ENCODE results near the gene GDF11.

Gene GDF11

GRCh38 chr12:55715169-55715764, 27.7 kb upstream of the GDF11 start:
- Histone ChIP-seq H3K4me2 (ENCODE audit: low read depth, low read length, poor library complexity, severe bottlenecking) (peak overlapping the region; percentile 74), H3F3A (ENCODE audit: insufficient read depth) (no peaks in the 10 kb centered on the region), H3K36me3 (ENCODE audit: low read length) (no peaks in the 10 kb centered on the region), H3K9me3 (ENCODE audit: insufficient read depth, low read length) (no peaks in the 10 kb centered on the region), H3K79me2 (ENCODE audit: insufficient read depth, low read length) (no peaks in the 10 kb centered on the region), H3K9ac (ENCODE audit: low read length) (peak overlapping the region; percentile 73), H3K4me3 (ENCODE audit: insufficient read depth, low read length, poor library complexity, severe bottlenecking) (peak overlapping the region; percentile 86), H3K9me2 (replicated peaks; ENCODE audit: insufficient read depth, low read length) (no peaks in the 10 kb centered on the region), H2AFZ (ENCODE audit: low read depth, low read length, severe bottlenecking) (peak overlapping the region; percentile 88), H4K20me1 (ENCODE audit: low read depth, low read length) (no peaks in the 10 kb centered on the region), H3K27me3 (ENCODE audit: low read length) (no peaks in the 10 kb centered on the region), H3K27ac (ENCODE audit: low read depth, low read length) (peak overlapping the region; percentile 85)
- TF ChIP-seq, protein P1, sequence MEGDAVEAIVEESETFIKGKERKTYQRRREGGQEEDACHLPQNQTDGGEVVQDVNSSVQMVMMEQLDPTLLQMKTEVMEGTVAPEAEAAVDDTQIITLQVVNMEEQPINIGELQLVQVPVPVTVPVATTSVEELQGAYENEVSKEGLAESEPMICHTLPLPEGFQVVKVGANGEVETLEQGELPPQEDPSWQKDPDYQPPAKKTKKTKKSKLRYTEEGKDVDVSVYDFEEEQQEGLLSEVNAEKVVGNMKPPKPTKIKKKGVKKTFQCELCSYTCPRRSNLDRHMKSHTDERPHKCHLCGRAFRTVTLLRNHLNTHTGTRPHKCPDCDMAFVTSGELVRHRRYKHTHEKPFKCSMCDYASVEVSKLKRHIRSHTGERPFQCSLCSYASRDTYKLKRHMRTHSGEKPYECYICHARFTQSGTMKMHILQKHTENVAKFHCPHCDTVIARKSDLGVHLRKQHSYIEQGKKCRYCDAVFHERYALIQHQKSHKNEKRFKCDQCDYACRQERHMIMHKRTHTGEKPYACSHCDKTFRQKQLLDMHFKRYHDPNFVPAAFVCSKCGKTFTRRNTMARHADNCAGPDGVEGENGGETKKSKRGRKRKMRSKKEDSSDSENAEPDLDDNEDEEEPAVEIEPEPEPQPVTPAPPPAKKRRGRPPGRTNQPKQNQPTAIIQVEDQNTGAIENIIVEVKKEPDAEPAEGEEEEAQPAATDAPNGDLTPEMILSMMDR (IDR thresholded peaks at IDR 0.05; ENCODE audit: insufficient read depth, low read length, poor library complexity, severe bottlenecking) = no peak
- no peak for TF ChIP-seq EZH2phosphoT487 (conservative IDR thresholded peaks at IDR 0.05; ENCODE audit: low read length)

DNA sequence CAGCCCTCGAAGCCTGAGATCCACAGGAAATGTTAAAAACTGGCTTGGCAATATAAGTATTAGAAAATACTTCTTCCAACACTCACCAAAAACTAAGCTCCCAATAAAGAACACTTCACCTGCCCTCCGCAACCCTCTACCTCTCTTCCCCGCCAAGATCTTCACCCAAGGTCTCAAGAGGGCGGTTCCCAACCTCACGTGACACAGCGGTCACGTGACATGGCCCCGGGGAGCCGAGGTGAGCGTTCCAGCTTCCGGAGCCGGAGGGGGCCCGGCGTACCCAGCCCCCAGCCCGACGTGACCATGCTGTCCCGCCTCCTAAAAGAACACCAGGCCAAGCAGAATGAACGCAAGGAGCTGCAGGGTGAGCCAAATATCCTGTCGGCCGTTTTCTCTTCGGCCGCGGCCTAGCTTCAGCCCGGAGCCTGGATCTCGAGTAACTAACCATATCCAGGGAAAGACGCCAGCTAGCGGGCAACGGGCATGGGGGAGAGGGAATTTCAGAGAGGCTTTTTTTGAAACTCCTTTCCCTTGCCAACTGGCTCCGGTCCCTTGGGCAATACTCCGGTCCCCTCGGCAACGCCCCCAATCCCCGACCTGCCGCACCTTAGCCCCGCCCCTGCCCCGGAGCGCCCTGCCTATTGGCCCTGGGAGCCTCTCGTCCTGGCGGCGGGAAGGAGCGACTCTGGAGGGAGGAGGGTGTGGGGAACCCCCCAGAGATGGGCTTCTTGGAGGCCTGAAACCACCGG, 26.9 kb upstream of the GDF11 start, which contains the start of gene BLOC1S1:
TSS of gene BLOC1S1 (plus strand) at position 214 of the 749 bp plus-strand sequence. CDS start at position 220, 6 bp downstream.
- peak within 1 kb of the TSS; percentile 86 for H3K4me3 ChIP-seq (ENCODE audit: insufficient read depth, low read length, poor library complexity, severe bottlenecking)
- no peaks in the 10 kb centered on the region for H3K9me2 ChIP-seq (replicated peaks; ENCODE audit: insufficient read depth, low read length)
- peak within 1 kb of the TSS; percentile 74 for H3K4me2 ChIP-seq (ENCODE audit: low read depth, low read length, poor library complexity, severe bottlenecking)
- H3F3A ChIP-seq (ENCODE audit: insufficient read depth) = no peaks in the 10 kb centered on the region
- no peaks in the 10 kb centered on the region for H3K9me3 ChIP-seq (ENCODE audit: insufficient read depth, low read length)
- H3K9ac ChIP-seq (ENCODE audit: low read length) = peak within 1 kb of the TSS; percentile 73
- H3K79me2 ChIP-seq (ENCODE audit: insufficient read depth, low read length) = no peaks in the 10 kb centered on the region
- TF ChIP-seq EZH2phosphoT487 (conservative IDR thresholded peaks at IDR 0.05; ENCODE audit: low read length) = no peak
- TF ChIP-seq, protein P1 (IDR thresholded peaks at IDR 0.05; ENCODE audit: insufficient read depth, low read length, poor library complexity, severe bottlenecking) = no peak
- no peaks in the 10 kb centered on the region for H3K27me3 ChIP-seq (ENCODE audit: low read length)
- peak within 1 kb of the TSS; percentile 85 for H3K27ac ChIP-seq (ENCODE audit: low read depth, low read length)
- peak within 1 kb of the TSS; percentile 88 for H2AFZ ChIP-seq (ENCODE audit: low read depth, low read length, severe bottlenecking)
- no peaks in the 10 kb centered on the region for H3K36me3 ChIP-seq (ENCODE audit: low read length)
- no peaks in the 10 kb centered on the region for H4K20me1 ChIP-seq (ENCODE audit: low read depth, low read length)

DNA sequence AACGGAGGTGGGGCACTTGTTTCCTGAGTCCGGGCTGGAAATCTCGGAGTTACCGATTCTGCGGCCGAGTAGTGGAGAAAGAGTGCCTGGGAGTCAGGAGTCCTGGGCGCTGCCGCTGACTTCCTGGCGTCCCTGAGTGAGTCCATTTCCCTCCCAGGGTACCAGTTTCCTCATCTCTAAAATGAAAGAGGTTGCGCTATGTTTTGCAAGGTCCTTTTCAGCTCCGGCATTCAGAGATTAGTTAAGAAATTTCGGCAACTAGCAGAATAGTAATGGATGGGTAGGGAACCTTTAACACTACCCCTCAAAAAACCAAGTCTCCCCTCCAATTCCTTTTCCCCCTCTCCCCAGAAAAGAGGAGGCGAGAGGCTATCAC, 26.4 kb upstream of the GDF11 start:
- Histone ChIP-seq H3K36me3 (ENCODE audit: low read length) (no peaks in the 10 kb centered on the region), H4K20me1 (ENCODE audit: low read depth, low read length) (no peaks in the 10 kb centered on the region), H3K9me3 (ENCODE audit: insufficient read depth, low read length) (no peaks in the 10 kb centered on the region), H3K4me2 (ENCODE audit: low read depth, low read length, poor library complexity, severe bottlenecking) (peak overlapping the region; percentile 74), H2AFZ (ENCODE audit: low read depth, low read length, severe bottlenecking) (peak overlapping the region; percentile 88), H3K27ac (ENCODE audit: low read depth, low read length) (peak overlapping the region; percentile 85), H3K9me2 (replicated peaks; ENCODE audit: insufficient read depth, low read length) (no peaks in the 10 kb centered on the region), H3K4me3 (ENCODE audit: insufficient read depth, low read length, poor library complexity, severe bottlenecking) (peak overlapping the region; percentile 86), H3K79me2 (ENCODE audit: insufficient read depth, low read length) (no peaks in the 10 kb centered on the region), H3F3A (ENCODE audit: insufficient read depth) (no peaks in the 10 kb centered on the region), H3K9ac (ENCODE audit: low read length) (peak overlapping the region; percentile 73), H3K27me3 (ENCODE audit: low read length) (no peaks in the 10 kb centered on the region)
- TF ChIP-seq, protein P1 (IDR thresholded peaks at IDR 0.05; ENCODE audit: insufficient read depth, low read length, poor library complexity, severe bottlenecking) = no peak
- TF ChIP-seq EZH2phosphoT487 (conservative IDR thresholded peaks at IDR 0.05; ENCODE audit: low read length) = no peak

All from SU-DHL-6 (cell line).